HEK293T (cell line): ENCODE measurements around the gene PTPRE.

ENCODE experiments used
- ARNT ChIP-seq: fragments of 450-650 bp; IDR thresholded peaks from 2 replicates; pipeline ENCODE4 v1.6.1; 2017; ENCODE audit warnings: mild to moderate bottlenecking
- BHLHE40 ChIP-seq: fragments of 450-650 bp; IDR thresholded peaks from 2 replicates; pipeline ENCODE4 v1.6.1; 2016; ENCODE audit warnings: mild to moderate bottlenecking, moderate library complexity, borderline replicate concordance
- FOXA1 ChIP-seq: fragments of 450-650 bp; IDR thresholded peaks from 2 replicates; pipeline ENCODE4 v1.6.1; 2016; ENCODE audit warnings: mild to moderate bottlenecking
- FOXK2 ChIP-seq: fragments of 450-650 bp; IDR thresholded peaks from 2 replicates; pipeline ENCODE4 v1.6.1; 2016; ENCODE audit warnings: mild to moderate bottlenecking
- L3MBTL2 ChIP-seq: fragments of 450-650 bp; conservative IDR thresholded peaks from 2 replicates; pipeline ENCODE4 v1.6.1; 2016; ENCODE audit warnings: mild to moderate bottlenecking
- LEF1 ChIP-seq: fragments of 450-650 bp; IDR thresholded peaks from 2 replicates; pipeline ENCODE4 v1.6.1; 2017; ENCODE audit warnings: mild to moderate bottlenecking, borderline replicate concordance
- NFRKB ChIP-seq: fragments of 450-650 bp; IDR thresholded peaks from 2 replicates; pipeline ENCODE4 v1.6.1; 2016; ENCODE audit warnings: mild to moderate bottlenecking, moderate library complexity
- SP1 ChIP-seq: fragments of 450-650 bp; IDR thresholded peaks from 2 replicates; pipeline ENCODE4 v1.6.1; 2017

- TF ChIP-seq FOXK2 (no peak), LEF1 (no peak), FOXA1 (no peak), NFRKB (no peak), SP1 (no peak), BHLHE40 (no peak), L3MBTL2 (no peak), ARNT (no peak)
Observed at GRCh38 chr10:127860592-127860991, 46.3 kb upstream of the PTPRE start.
